GM12872 (cell line): ENCODE results near the gene TUBB4A.

Experiments
- TF ChIP-seq, protein P1 (sequence below): IDR thresholded peaks from 3 replicates; pipeline ENCODE4 v1.5.1; 2011; ENCODE audit warnings: low read depth, mild to moderate bottlenecking, low read length, moderate library complexity; ENCODE audit not compliant: insufficient read depth

TUBB4A gene

DNA sequence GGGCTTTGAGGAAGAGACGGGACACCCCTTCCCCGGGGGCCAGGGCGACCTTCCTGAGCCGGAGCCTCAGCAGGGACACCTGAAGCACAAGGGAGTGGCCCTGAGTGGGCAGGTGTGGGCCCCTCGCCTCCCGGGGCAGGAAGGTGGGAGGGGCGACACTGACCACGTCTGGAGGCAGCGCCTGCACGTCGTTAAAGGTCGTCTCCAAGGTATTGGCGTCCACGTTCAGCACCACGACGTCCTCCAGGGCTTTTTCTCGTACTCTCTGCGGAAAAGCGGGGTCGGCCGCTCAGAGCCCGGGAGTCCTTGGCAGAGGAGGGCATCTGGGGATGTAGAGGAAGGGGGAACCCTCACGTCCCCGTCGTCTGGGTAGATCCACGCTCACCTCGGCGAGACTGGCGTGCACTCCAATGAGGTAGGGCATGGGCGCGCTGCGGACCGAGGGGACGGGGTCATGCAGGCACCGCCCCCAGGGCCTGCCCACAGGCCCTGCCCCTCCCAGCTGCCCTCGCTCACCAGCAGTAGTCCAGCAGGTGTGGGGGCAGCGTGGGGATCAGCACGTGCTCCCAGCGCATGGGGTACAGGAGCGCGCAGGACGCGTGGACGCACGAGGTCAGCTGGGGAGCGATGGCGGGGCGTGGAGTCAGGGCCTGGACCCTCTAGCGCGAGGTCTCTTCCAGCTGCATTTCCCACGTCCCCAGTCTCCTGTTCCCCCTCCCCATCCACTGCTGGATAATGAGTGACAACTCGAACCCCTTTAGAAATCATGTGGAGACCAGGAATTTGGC is 26.6 kb downstream of the TUBB4A start:
- TF ChIP-seq, protein P1, sequence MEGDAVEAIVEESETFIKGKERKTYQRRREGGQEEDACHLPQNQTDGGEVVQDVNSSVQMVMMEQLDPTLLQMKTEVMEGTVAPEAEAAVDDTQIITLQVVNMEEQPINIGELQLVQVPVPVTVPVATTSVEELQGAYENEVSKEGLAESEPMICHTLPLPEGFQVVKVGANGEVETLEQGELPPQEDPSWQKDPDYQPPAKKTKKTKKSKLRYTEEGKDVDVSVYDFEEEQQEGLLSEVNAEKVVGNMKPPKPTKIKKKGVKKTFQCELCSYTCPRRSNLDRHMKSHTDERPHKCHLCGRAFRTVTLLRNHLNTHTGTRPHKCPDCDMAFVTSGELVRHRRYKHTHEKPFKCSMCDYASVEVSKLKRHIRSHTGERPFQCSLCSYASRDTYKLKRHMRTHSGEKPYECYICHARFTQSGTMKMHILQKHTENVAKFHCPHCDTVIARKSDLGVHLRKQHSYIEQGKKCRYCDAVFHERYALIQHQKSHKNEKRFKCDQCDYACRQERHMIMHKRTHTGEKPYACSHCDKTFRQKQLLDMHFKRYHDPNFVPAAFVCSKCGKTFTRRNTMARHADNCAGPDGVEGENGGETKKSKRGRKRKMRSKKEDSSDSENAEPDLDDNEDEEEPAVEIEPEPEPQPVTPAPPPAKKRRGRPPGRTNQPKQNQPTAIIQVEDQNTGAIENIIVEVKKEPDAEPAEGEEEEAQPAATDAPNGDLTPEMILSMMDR, result no peak

DNA sequence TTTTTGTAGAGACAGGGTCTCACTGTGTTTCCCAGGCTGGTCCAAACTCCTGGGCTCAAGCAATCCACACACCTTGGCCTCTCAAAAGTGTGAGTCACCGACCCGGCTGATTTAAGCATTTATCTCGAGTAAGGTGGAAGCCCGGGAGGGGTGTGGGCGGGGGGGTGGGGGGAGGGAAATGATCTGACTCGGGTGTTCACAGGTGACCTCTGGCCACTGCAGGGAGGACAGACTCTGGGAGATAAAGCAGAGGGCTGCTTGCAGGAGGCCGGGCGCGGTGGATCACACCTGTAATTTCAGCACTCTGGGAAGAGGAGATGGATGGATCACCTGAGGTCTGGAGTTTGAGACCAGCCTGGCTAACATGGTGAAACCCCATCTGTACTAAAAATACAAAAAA is 28.5 kb downstream of the TUBB4A start:
- TF ChIP-seq, protein P1, result no peak

DNA sequence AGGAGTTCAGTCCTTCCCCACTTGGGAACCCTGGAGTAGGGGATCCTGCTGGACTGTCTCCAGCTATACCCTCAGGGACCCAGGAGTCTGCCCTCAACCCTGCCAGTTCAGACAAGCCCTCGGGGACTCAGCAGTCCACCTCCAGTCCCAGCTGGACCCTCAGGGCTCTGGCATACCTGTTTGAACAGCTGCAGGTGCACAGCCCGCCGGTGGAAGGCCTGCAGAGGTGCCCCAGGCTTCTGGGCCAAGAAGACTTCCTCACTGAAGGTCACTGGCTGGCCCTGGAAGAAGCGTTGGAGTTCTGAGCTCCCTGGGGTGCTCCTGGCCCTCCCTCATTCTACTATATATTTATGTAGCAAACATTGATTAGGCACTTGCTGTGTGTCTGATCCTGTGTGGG is 29.4 kb downstream of the TUBB4A start:
- TF ChIP-seq, protein P1, result no peak

DNA sequence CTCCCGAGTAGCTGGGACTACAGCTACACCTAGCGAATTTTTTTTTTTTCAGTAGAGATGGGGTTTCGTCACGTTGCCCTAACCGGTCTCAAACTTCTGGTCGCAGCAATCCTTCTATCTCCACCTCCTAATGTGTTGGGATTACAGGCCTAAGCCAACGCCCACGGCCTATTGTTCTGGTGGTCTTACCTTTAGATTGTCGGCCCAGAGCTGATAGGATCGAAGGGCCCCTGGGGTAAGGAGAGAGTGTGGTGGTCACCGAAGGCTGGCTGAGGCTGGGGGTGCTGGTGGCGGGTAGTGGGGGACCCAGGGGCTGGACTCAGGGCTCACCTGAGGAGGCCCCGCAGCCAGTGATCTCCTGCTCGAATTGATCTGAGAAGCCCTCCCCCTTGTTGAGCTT is 31.0 kb downstream of the TUBB4A start:
- TF ChIP-seq, protein P1, result no peak

DNA sequence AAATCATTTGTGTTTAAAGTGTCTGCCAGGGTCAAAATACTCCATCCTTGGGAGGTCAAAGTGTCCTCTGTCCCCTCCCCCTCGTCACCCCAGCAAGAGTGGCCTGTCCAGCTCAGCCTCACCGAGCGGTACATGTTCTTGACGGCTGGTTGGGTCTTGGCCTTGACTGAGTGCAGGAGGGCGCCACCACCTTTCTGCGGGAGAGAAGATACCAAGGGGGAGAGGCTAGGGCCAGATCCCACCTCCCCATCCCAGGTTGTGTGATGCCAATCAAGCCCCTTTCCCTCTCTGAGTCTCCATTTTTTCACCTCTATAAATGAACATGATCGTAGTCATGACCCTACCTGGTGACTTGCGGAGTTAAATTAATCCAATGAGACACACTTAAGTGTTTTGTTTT is 31.9 kb downstream of the TUBB4A start:
- TF ChIP-seq, protein P1, result no peak

DNA sequence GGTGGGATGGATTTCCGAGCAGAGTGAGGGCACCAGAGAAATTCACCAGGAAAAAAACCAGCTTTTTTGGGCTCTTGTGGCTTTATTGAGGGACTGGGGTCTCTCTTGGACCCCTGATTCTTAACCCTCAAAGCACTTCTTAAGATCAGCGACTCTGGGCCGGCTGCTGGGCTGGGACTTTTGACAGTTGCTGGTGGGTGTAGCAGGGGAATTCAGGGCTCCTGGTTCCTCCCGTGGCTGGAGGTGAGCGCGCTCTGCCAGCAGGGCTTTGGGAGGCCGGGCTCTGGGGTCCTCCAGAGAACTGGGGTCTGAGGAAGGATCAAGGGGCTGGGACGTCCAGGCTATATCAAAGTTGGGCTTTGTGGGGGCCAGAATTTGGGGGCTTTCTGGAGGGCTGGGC is 34.7 kb downstream of the TUBB4A start:
- TF ChIP-seq, protein P1, result no peak

DNA sequence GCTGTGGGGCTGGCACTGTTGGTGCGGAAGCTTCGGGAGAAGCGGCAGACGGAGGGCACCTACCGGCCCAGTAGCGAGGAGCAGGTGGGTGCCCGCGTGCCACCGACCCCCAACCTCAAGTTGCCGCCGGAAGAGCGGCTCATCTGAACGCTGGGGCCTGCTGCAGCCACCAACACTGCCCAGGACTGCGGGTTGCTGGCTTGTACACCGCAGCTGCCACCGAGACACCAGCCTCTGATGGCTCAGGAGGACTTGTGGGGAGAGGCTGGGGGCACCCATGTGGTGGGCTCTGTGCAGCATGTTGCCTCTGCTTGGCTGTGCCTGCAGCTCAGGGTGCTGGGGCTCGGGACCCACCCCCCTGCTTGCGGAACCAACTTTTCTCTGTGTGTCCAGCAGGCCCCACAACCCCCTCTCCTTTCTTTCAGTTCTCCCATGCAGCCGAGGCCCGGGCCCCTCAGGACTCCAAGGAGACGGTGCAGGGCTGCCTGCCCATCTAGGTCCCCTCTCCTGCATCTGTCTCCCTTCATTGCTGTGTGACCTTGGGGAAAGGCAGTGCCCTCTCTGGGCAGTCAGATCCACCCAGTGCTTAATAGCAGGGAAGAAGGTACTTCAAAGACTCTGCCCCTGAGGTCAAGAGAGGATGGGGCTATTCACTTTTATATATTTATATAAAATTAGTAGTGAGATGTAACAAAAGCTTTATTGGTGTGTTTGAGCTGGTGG is 35.4 kb downstream of the TUBB4A start:
- TF ChIP-seq, protein P1, result no peak
